Measurements from ENCODE around the gene CCBE1.

DNA sequence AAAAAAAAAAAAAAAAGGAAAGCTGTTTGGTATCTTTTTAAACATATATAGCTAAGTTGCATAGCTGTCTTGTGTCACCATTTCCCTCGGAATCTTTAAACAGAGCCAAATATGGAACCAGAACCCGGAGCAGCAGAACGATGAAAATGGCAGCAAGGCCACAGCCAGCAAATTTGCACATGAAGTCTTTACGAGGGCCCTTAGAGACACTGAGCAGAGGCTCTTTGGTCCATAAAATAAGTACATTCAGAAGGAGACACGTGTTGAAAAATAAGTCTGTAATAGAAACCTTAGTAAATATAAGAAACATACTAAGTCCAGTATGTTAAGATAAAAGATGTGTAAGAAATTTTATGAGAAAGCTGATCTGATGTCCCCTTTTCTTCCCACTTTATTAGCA lies 16.2 kb downstream of the CCBE1 start:
- no peak for TF ChIP-seq EZH2 (IDR thresholded peaks at IDR 0.05)
- TF ChIP-seq, protein P1, sequence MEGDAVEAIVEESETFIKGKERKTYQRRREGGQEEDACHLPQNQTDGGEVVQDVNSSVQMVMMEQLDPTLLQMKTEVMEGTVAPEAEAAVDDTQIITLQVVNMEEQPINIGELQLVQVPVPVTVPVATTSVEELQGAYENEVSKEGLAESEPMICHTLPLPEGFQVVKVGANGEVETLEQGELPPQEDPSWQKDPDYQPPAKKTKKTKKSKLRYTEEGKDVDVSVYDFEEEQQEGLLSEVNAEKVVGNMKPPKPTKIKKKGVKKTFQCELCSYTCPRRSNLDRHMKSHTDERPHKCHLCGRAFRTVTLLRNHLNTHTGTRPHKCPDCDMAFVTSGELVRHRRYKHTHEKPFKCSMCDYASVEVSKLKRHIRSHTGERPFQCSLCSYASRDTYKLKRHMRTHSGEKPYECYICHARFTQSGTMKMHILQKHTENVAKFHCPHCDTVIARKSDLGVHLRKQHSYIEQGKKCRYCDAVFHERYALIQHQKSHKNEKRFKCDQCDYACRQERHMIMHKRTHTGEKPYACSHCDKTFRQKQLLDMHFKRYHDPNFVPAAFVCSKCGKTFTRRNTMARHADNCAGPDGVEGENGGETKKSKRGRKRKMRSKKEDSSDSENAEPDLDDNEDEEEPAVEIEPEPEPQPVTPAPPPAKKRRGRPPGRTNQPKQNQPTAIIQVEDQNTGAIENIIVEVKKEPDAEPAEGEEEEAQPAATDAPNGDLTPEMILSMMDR (IDR thresholded peaks at IDR 0.05): no peak

All from neural progenitor cell (in vitro differentiated cells).